HG03066 (cell line): ENCODE data around the gene CBR1.

Source experiments
- ATAC-seq: cut with Tn5 transposase; IDR thresholded peaks from one replicate; pipeline ENCODE4 v1.9.1; 2021; ENCODE audit warnings: low read depth; ENCODE audit not compliant: unreplicated experiment

The CBR1 gene

GRCh38 chr21:36109868-36110267 lies 40.0 kb downstream of the CBR1 start:
- ATAC-seq: no peak

GRCh38 chr21:36111238-36111637 lies 41.4 kb downstream of the CBR1 start:
- ATAC-seq: no peak

- ATAC-seq: no peak
Measured at GRCh38 chr21:36113647-36114428, 44.0 kb downstream of the CBR1 start.

GRCh38 chr21:36115138-36115730 lies 45.4 kb downstream of the CBR1 start:
- no peak for ATAC-seq

GRCh38 chr21:36117286-36117741 lies 47.5 kb downstream of the CBR1 start:
- no peak for ATAC-seq

- ATAC-seq: no peak
Measured at GRCh38 chr21:36120304-36120888, 50.6 kb downstream of the CBR1 start.
